ENCODE measurements around the gene POU3F1.

DNA sequence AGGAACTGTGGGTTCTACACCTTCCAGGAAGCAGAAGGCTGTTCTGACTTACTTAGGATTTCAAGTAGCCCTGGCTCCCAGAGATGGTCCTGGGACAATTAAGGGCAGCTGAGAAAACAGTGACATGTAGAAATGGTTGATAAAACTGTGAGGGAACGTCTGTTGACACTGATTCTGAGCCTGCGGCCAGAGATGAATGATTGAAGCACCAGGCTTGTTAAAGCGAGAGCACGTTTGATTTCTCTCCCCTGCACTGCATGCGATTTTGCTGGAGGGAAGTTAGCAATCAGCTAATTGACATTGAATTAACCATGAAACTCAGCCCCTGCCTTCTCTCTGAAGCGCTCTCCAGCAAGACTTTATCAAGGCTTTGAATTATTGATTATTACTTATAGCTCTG is 29.9 kb upstream of the POU3F1 start:
- no peak for TF ChIP-seq CTCF (IDR thresholded peaks at IDR 0.05)
- no peak for TF ChIP-seq POLR2A (IDR thresholded peaks at IDR 0.05)

Measured in esophagus squamous epithelium (tissue), 4 donors.